Memory B cell (primary cell): ENCODE data around the gene VGF.
"Not testable (repeated sequence)": the region's sequence is repeated elsewhere in the genome, so short reads cannot be mapped to it uniquely, and the experiment has no call there.

ENCODE experiments used
- ATAC-seq: fragments of 150-1000 bp; cut with Tn5 transposase; 2 replicates; pipeline ENCODE4 v1.10.0; 2021; ENCODE audit warnings: low read depth, mild to moderate bottlenecking, moderate library complexity
- DNase-seq, 2 donors: peaks; one replicate each; pipeline ENCODE4 v3.0.0; 2022; ENCODE audit warnings: low spot score in 2 of 2
- H3K27ac Mint-ChIP-seq: one replicate; pipeline ENCODE4 v1.8.0; 2022; ENCODE audit warnings: mild to moderate bottlenecking, moderate library complexity, mixed read lengths
- H3K27me3 Mint-ChIP-seq: one replicate; pipeline ENCODE4 v1.8.0; 2022; ENCODE audit warnings: mixed read lengths
- H3K36me3 Mint-ChIP-seq: one replicate; pipeline ENCODE4 v1.8.0; 2022; ENCODE audit warnings: mild to moderate bottlenecking, mixed read lengths
- H3K4me1 Mint-ChIP-seq: one replicate; pipeline ENCODE4 v1.8.0; 2022; ENCODE audit warnings: mixed read lengths
- H3K4me3 Mint-ChIP-seq: one replicate; pipeline ENCODE4 v1.8.0; 2022; ENCODE audit warnings: mild to moderate bottlenecking, moderate library complexity, mixed read lengths
- H3K9me3 Mint-ChIP-seq: one replicate; pipeline ENCODE4 v1.8.0; 2022; ENCODE audit warnings: mixed read lengths

VGF gene

GRCh38 chr7:101165075-101165957 is at the start of gene VGF:
Gene VGF, minus strand, starts transcription at chr7:101165569. Its CDS starts 726 bp downstream, at chr7:101164843.
- peak; percentile 91 to 95 for DNase-seq
- Mint-ChIP-seq H3K9me3 (peaks cover 2% of the 10 kb centered on the region), H3K4me3 (peak within 1 kb of the TSS; percentile 85), H3K4me1 (peaks cover 25% of the 10 kb centered on the region), H3K36me3 (peaks cover 5% of the 10 kb centered on the region), H3K27ac (peak within 1 kb of the TSS; percentile 91), H3K27me3 (peaks cover 35% of the 10 kb centered on the region)
- peak; percentile 93 for ATAC-seq

GRCh38 chr7:101212014-101212413 is 46.6 kb upstream of the VGF start:
- no peak overlapping the region for H3K27ac Mint-ChIP-seq
- H3K9me3 Mint-ChIP-seq, result no peaks in the 10 kb centered on the region
- DNase-seq, result no peak
- no peak for ATAC-seq
- H3K4me3 Mint-ChIP-seq, result no peak overlapping the region
- no peaks in the 10 kb centered on the region for H3K27me3 Mint-ChIP-seq
- H3K4me1 Mint-ChIP-seq, result peaks cover 9% of the 10 kb centered on the region
- H3K36me3 Mint-ChIP-seq, result peaks cover 13% of the 10 kb centered on the region

- ATAC-seq, result no peak
Measured at GRCh38 chr7:101211501-101211900, 46.1 kb upstream of the VGF start.

GRCh38 chr7:101210143-101210542 is 44.8 kb upstream of the VGF start:
- H3K36me3 Mint-ChIP-seq, result peaks cover 19% of the 10 kb centered on the region
- no peaks in the 10 kb centered on the region for H3K27me3 Mint-ChIP-seq

More at GRCh38 chr7:101211501-101211900, 46.1 kb upstream of the VGF start:
- peaks cover 15% of the 10 kb centered on the region for H3K36me3 Mint-ChIP-seq
- no peak overlapping the region for H3K27ac Mint-ChIP-seq
- no peak overlapping the region for H3K4me3 Mint-ChIP-seq
- DNase-seq, result no peak
- no peaks in the 10 kb centered on the region for H3K9me3 Mint-ChIP-seq
- H3K4me1 Mint-ChIP-seq, result peaks cover 6% of the 10 kb centered on the region
- H3K27me3 Mint-ChIP-seq, result no peaks in the 10 kb centered on the region

GRCh38 chr7:101208794-101209193 is 43.4 kb upstream of the VGF start:
- H3K4me3 Mint-ChIP-seq, result no peak overlapping the region

More at GRCh38 chr7:101210143-101210542, 44.8 kb upstream of the VGF start:
- no peaks in the 10 kb centered on the region for H3K9me3 Mint-ChIP-seq
- no peak overlapping the region for H3K4me3 Mint-ChIP-seq
- H3K27ac Mint-ChIP-seq, result no peak overlapping the region
- ATAC-seq (no peak), DNase-seq (no peak)
- peaks cover 3% of the 10 kb centered on the region for H3K4me1 Mint-ChIP-seq

GRCh38 chr7:101207459-101207858 is 42.1 kb upstream of the VGF start:
- H3K27me3 Mint-ChIP-seq, result no peaks in the 10 kb centered on the region
- DNase-seq, result no peak
- no peak overlapping the region for H3K4me3 Mint-ChIP-seq
- H3K27ac Mint-ChIP-seq, result no peak overlapping the region
- no peak for ATAC-seq
- no peaks in the 10 kb centered on the region for H3K9me3 Mint-ChIP-seq
- peaks cover 15% of the 10 kb centered on the region for H3K36me3 Mint-ChIP-seq
- peaks cover 13% of the 10 kb centered on the region for H3K4me1 Mint-ChIP-seq

More at GRCh38 chr7:101208794-101209193, 43.4 kb upstream of the VGF start:
- peaks cover 4% of the 10 kb centered on the region for H3K4me1 Mint-ChIP-seq
- H3K36me3 Mint-ChIP-seq, result peaks cover 15% of the 10 kb centered on the region
- ATAC-seq (no peak), DNase-seq (no peak)
- no peak overlapping the region for H3K27ac Mint-ChIP-seq
- no peaks in the 10 kb centered on the region for H3K9me3 Mint-ChIP-seq
- no peaks in the 10 kb centered on the region for H3K27me3 Mint-ChIP-seq

GRCh38 chr7:101206665-101207042 is 41.3 kb upstream of the VGF start:
- Mint-ChIP-seq H3K4me1 (peaks cover 14% of the 10 kb centered on the region), H3K27ac (no peak overlapping the region), H3K9me3 (no peaks in the 10 kb centered on the region), H3K4me3 (no peak overlapping the region), H3K27me3 (peaks cover under 1% of the 10 kb centered on the region), H3K36me3 (peaks cover 15% of the 10 kb centered on the region)
- DNase-seq (no peak), ATAC-seq (no peak)

- no peak overlapping the region for H3K4me3 Mint-ChIP-seq
- H3K9me3 Mint-ChIP-seq, result no peaks in the 10 kb centered on the region
- ATAC-seq (no peak), DNase-seq (no peak)
- H3K4me1 Mint-ChIP-seq, result peaks cover 16% of the 10 kb centered on the region
- H3K36me3 Mint-ChIP-seq, result peaks cover 15% of the 10 kb centered on the region
- no peak overlapping the region for H3K27ac Mint-ChIP-seq
- peaks cover 2% of the 10 kb centered on the region for H3K27me3 Mint-ChIP-seq
Measured at GRCh38 chr7:101205901-101206664, 40.7 kb upstream of the VGF start.

- not testable (repeated sequence) for DNase-seq, H3K27ac Mint-ChIP-seq, ATAC-seq, H3K9me3 Mint-ChIP-seq
- H3K27me3 Mint-ChIP-seq, result peaks cover 10% of the 10 kb centered on the region
- H3K36me3 Mint-ChIP-seq, result peaks cover 12% of the 10 kb centered on the region
- H3K4me1 Mint-ChIP-seq, result peaks cover 17% of the 10 kb centered on the region
- peak overlapping the region; percentile 56 for H3K4me3 Mint-ChIP-seq
Measured at GRCh38 chr7:101203740-101204738, 38.7 kb upstream of the VGF start.

GRCh38 chr7:101202603-101202918 is 37.2 kb upstream of the VGF start:
- Mint-ChIP-seq H3K4me3 (no peak overlapping the region), H3K27me3 (peaks cover 10% of the 10 kb centered on the region), H3K4me1 (peaks cover 15% of the 10 kb centered on the region), H3K27ac (no peak overlapping the region), H3K36me3 (peaks cover 10% of the 10 kb centered on the region), H3K9me3 (no peaks in the 10 kb centered on the region)
- DNase-seq (no peak), ATAC-seq (no peak)

- DNase-seq (no peak), ATAC-seq (peak; percentile 86)
- H3K27me3 Mint-ChIP-seq, result peaks cover 10% of the 10 kb centered on the region
- H3K4me3 Mint-ChIP-seq, result peak overlapping the region; percentile 50
- no peak overlapping the region for H3K27ac Mint-ChIP-seq
- H3K9me3 Mint-ChIP-seq, result no peaks in the 10 kb centered on the region
- H3K36me3 Mint-ChIP-seq, result peaks cover 10% of the 10 kb centered on the region
- peaks cover 15% of the 10 kb centered on the region for H3K4me1 Mint-ChIP-seq
Measured at GRCh38 chr7:101201695-101202602, 36.6 kb upstream of the VGF start.

- Mint-ChIP-seq H3K4me1 (peaks cover 15% of the 10 kb centered on the region), H3K9me3 (no peaks in the 10 kb centered on the region), H3K36me3 (peaks cover 4% of the 10 kb centered on the region), H3K27ac (no peak within 1 kb of the TSS), H3K27me3 (peaks cover 11% of the 10 kb centered on the region), H3K4me3 (peak within 1 kb of the TSS; percentile 50)
- DNase-seq (no peak), ATAC-seq (no peak)
Measured at GRCh38 chr7:101200862-101201599, 35.7 kb upstream of the VGF start, which contains the start of gene MOGAT3. Gene MOGAT3, minus strand, starts transcription at chr7:101201036. Its CDS starts 182 bp downstream, at chr7:101200854.
